HepG2 (cell line): ENCODE data around the gene RBL1. TPM values are rescaled to one million over a fixed set of nuclear protein-coding genes. Genes with fewer than 3 reads are reported as not detected.
A peak's percentile ranks its signal among the peaks of the same experiment; 100 is the strongest.

Experiments
- BCL6 ChIP-seq: IDR thresholded peaks from 2 replicates; pipeline ENCODE4 v1.6.1; 2016; ENCODE audit warnings: missing genetic modification reagents, missing compliant biosample characterization
- CEBPB ChIP-seq: IDR thresholded peaks from 2 replicates; pipeline ENCODE4 v1.6.1; 2011; ENCODE audit warnings: low read depth, low read length, improper control_type of control experiment, borderline replicate concordance
- DRAP1 ChIP-seq: IDR thresholded peaks from 2 replicates; pipeline ENCODE4 v1.6.1; 2016; ENCODE audit warnings: missing genetic modification reagents, missing compliant biosample characterization
- FOXK1 ChIP-seq: sonication (generic); formaldehyde crosslinking; IDR thresholded peaks from 2 replicates; pipeline ENCODE4 v1.4.0; 2020; ENCODE audit warnings: low read depth, missing genetic modification reagents, borderline replicate concordance
- GRHL1 ChIP-seq: sonication (generic); formaldehyde crosslinking; conservative IDR thresholded peaks from 2 replicates; pipeline ENCODE4 v1.8.0; 2022; ENCODE audit warnings: missing genetic modification reagents
- JUN ChIP-seq: sonication (generic); formaldehyde crosslinking; IDR thresholded peaks from 2 replicates; pipeline ENCODE4 v1.4.0; 2020; ENCODE audit warnings: mild to moderate bottlenecking, missing genetic modification reagents
- MLLT10 ChIP-seq: sonication (generic); formaldehyde crosslinking; IDR thresholded peaks from 2 replicates; pipeline ENCODE4 v1.4.0; 2020; ENCODE audit warnings: missing genetic modification reagents
- MXD4 ChIP-seq: IDR thresholded peaks from 2 replicates; pipeline ENCODE4 v1.6.1; 2016; ENCODE audit warnings: mild to moderate bottlenecking, missing biosample characterization, missing genetic modification reagents
- NFATC3 ChIP-seq: sonication (generic); formaldehyde crosslinking; IDR thresholded peaks from 2 replicates; pipeline ENCODE4 v1.5.1; 2020; ENCODE audit warnings: mild to moderate bottlenecking, missing genetic modification reagents
- NR1H2 ChIP-seq: sonication (generic); formaldehyde crosslinking; IDR thresholded peaks from 2 replicates; pipeline ENCODE4 v1.8.1; 2022; ENCODE audit warnings: low read depth, missing genetic modification reagents, borderline replicate concordance
- RELA ChIP-seq: sonication (generic); formaldehyde crosslinking; IDR thresholded peaks from 2 replicates; pipeline ENCODE4 v1.4.0; 2020; ENCODE audit warnings: missing genetic modification reagents
- SP1 ChIP-seq, 2 experiments: fragments of 450-650 bp in 1 of 2; sonication (generic) in 1 of 2; formaldehyde crosslinking in 1 of 2; IDR thresholded peaks; 2 replicates each; pipeline versions ENCODE4 v1.4.0 to v1.6.1; 2016 to 2020; ENCODE audit warnings: missing genetic modification reagents in 1 of 2
- ZBTB7A ChIP-seq: sonication (generic); formaldehyde crosslinking; IDR thresholded peaks from 2 replicates; pipeline ENCODE4 v1.8.0; 2022; ENCODE audit warnings: mild to moderate bottlenecking, missing genetic modification reagents
- ZNF292 ChIP-seq: sonication (generic); formaldehyde crosslinking; IDR thresholded peaks from 2 replicates; pipeline ENCODE4 v1.8.1; 2022; ENCODE audit warnings: mild to moderate bottlenecking, low read depth, missing genetic modification reagents, borderline replicate concordance
- ZNF496 ChIP-seq: sonication (generic); formaldehyde crosslinking; IDR thresholded peaks from 2 replicates; pipeline ENCODE4 v1.8.1; 2023; ENCODE audit warnings: mild to moderate bottlenecking, moderate library complexity, missing genetic modification reagents; ENCODE audit not compliant: insufficient replicate concordance
- ZNF546 ChIP-seq: sonication (generic); formaldehyde crosslinking; conservative IDR thresholded peaks from 2 replicates; pipeline ENCODE4 v1.8.1; 2023; ENCODE audit warnings: mild to moderate bottlenecking, missing genetic modification reagents
- ZNF619 ChIP-seq: sonication (generic); formaldehyde crosslinking; IDR thresholded peaks from 2 replicates; pipeline ENCODE4 v1.4.0; 2020; ENCODE audit warnings: mild to moderate bottlenecking, missing genetic modification reagents
- ZNF883 ChIP-seq: sonication (generic); formaldehyde crosslinking; IDR thresholded peaks from 2 replicates; pipeline ENCODE4 v1.5.1; 2020; ENCODE audit warnings: mild to moderate bottlenecking, missing genetic modification reagents; ENCODE audit errors: not compliant biosample characterization
- polyA plus RNA-seq, 8 experiments: library from polyadenylated mRNA; depleted of rRNA in 3 of 8; stranded (reverse) in 7 of 8; unstranded in 1 of 8; fragments of >200 nt; fragmentation: Illumina TruSeq in 4 of 8; extraction: Trizol in 4 of 8; gene quantifications; 2 replicates each; pipeline versions ENCODE4 v1.2.1 to v1.2.3, GENCODE V29; 2011 to 2016; ENCODE audit warnings: low read depth in 4 of 8, missing spikeins in 1 of 8, mixed read lengths in 1 of 8; ENCODE audit not compliant: insufficient read depth in 1 of 8
- total RNA-seq, 5 experiments: library from RNA; depleted of rRNA; stranded (reverse); fragments of >200 nt; fragmentation: Illumina TruSeq; extraction: Trizol; gene quantifications; 2 replicates each; pipeline ENCODE4 v1.2.3, GENCODE V29; 2016; ENCODE audit warnings: low read depth in 1 of 5
- TF ChIP-seq, protein P1 (sequence below): sonication (generic); formaldehyde crosslinking; IDR thresholded peaks from 2 replicates; pipeline ENCODE4 v1.5.0; 2020; ENCODE audit warnings: missing genetic modification reagents, mild to moderate bottlenecking, borderline replicate concordance
- TF ChIP-seq, protein P2 (sequence below): sonication (generic); formaldehyde crosslinking; IDR thresholded peaks from 2 replicates; pipeline ENCODE4 v1.4.0; 2020; ENCODE audit warnings: missing genetic modification reagents, low read depth, mild to moderate bottlenecking, borderline replicate concordance
- TF ChIP-seq, protein P3 (sequence below): sonication (generic); formaldehyde crosslinking; IDR thresholded peaks from 2 replicates; pipeline ENCODE4 v1.8.1; 2023; ENCODE audit warnings: mild to moderate bottlenecking, missing genetic modification reagents
- TF ChIP-seq, protein P4 (sequence below): sonication (generic); formaldehyde crosslinking; IDR thresholded peaks from 2 replicates; pipeline ENCODE4 v1.5.1; 2020; ENCODE audit warnings: missing genetic modification reagents, mild to moderate bottlenecking, borderline replicate concordance

The RBL1 gene
- total and polyA plus RNA-seq, 2 of the 13 experiments (the other 11 are each of a cell fraction or from before 2014, with no cell fraction given), result 6.0 to 27.5 TPM

DNA sequence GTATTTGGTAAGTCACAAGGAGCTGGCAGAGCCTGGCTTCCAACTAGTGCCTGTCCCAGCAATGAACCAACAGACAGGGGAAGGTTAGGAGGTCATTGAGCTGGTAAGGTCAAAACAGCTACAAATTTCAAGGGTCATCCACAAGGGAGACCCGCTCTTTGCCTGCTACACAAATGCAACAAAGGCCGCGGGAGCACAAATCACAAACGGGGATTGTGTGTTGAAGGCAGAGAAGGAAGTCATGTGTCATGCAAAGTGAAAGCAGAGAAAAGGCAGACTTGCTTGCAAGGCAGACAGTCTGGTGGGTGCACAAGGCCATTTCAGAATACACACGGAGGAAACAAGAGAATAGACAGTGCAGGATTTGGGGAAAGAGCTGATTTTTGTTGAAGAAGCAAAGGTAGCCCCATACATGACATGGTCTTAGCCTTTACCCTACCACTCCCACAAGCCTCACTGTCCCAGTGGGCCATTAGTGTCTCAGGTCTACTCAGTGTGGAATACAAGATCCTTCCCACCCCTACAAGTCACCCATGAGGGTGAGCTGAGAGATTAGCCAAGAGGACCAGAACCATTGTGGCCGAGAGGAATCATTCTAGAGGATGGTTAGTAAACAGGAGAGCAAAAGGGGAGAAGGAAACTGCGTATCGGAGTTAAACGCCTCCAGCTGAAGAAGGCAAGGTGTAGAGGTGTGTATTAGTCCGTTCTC is 126.2 kb downstream of the RBL1 start (continued):
- TF ChIP-seq ZNF883 (CRISPR knock-in tag) (peak; percentile 53), ZNF619 (0 out of 2 replicates have a peak, but pooled peaks have one; percentile 4), FOXK1 (no peak), ZNF292 (CRISPR knock-in tag) (peak; percentile 83; the same call in 1 of the 2 replicates), ZBTB7A (CRISPR knock-in tag) (peak; percentile 50; the same call in 1 of the 2 replicates), MXD4 (CRISPR knock-in tag) (no peak), NR1H2 (no peak), ZNF496 (CRISPR knock-in tag) (no peak), RELA (no peak), CEBPB (no peak), ZNF546 (CRISPR knock-in tag) (no peak), BCL6 (peak; percentile 16; the same call in 1 of the 2 replicates), SP1 (IDR thresholded peaks at IDR 0.05) (no peak), SP1 (CRISPR knock-in tag; IDR thresholded peaks at IDR 0.05) (no peak), DRAP1 (CRISPR knock-in tag) (0 out of 2 replicates have a peak, but pooled peaks have one; percentile 18), MLLT10 (CRISPR knock-in tag) (no peak), NFATC3 (CRISPR knock-in tag) (no peak), GRHL1 (CRISPR knock-in tag) (no peak), JUN (CRISPR knock-in tag) (no peak)
- TF ChIP-seq, protein P1, sequence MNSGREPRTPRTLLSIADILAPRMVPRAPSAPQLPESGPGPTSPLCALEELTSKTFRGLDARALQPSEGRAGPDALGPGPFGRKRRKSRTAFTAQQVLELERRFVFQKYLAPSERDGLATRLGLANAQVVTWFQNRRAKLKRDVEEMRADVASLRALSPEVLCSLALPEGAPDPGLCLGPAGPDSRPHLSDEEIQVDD, result no peak
- TF ChIP-seq, protein P2, sequence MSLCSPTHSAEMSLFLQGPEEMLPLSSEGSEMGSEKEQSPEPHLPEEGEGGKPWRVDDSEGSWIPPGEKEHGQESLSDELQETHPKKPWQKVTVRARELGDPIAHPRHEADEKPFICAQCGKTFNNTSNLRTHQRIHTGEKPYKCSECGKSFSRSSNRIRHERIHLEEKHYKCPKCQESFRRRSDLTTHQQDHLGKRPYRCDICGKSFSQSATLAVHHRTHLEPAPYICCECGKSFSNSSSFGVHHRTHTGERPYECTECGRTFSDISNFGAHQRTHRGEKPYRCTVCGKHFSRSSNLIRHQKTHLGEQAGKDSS, result no peak
- TF ChIP-seq, protein P3, sequence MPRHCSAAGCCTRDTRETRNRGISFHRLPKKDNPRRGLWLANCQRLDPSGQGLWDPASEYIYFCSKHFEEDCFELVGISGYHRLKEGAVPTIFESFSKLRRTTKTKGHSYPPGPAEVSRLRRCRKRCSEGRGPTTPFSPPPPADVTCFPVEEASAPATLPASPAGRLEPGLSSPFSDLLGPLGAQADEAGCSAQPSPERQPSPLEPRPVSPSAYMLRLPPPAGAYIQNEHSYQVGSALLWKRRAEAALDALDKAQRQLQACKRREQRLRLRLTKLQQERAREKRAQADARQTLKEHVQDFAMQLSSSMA (CRISPR knock-in tag), result 0 out of 2 replicates have a peak, but pooled peaks have one; percentile 54
- TF ChIP-seq, protein P4, sequence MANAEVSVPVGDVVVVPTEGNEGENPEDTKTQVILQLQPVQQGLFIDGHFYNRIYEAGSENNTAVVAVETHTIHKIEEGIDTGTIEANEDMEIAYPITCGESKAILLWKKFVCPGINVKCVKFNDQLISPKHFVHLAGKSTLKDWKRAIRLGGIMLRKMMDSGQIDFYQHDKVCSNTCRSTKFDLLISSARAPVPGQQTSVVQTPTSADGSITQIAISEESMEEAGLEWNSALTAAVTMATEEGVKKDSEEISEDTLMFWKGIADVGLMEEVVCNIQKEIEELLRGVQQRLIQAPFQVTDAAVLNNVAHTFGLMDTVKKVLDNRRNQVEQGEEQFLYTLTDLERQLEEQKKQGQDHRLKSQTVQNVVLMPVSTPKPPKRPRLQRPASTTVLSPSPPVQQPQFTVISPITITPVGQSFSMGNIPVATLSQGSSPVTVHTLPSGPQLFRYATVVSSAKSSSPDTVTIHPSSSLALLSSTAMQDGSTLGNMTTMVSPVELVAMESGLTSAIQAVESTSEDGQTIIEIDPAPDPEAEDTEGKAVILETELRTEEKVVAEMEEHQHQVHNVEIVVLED (CRISPR knock-in tag), result peak; percentile 35; the same call in 1 of the 2 replicates
